Sigmoid colon (tissue), 4 donors: Measurements from ENCODE around the gene FAM180A.

Experiments used
- CTCF ChIP-seq, 4 experiments: fragments of 450-650 bp in 3 of 4; fragments of 200-600 bp in 1 of 4; IDR thresholded peaks; one replicate each; pipeline ENCODE4 v1.5.1; 2016 to 2019; ENCODE audit warnings: antibody characterized with exemption in 4 of 4, mild to moderate bottlenecking in 3 of 4, moderate library complexity in 2 of 4
- EP300 ChIP-seq, 4 donors: sonication (generic); formaldehyde crosslinking; IDR thresholded peaks; one replicate each; pipeline ENCODE4 v1.6.1; 2017; ENCODE audit warnings: antibody characterized with exemption in 4 of 4
- POLR2A ChIP-seq, 2 donors: fragments of 450-650 bp; IDR thresholded peaks; one replicate each; pipeline ENCODE4 v1.6.1; 2016; ENCODE audit warnings: antibody characterized with exemption in 2 of 2, mild to moderate bottlenecking in 2 of 2, moderate library complexity in 2 of 2

- TF ChIP-seq POLR2A (IDR thresholded peaks at IDR 0.05), result no peak
- TF ChIP-seq CTCF (IDR thresholded peaks at IDR 0.05), result no peak
- no peak for TF ChIP-seq EP300 (IDR thresholded peaks at IDR 0.05)
Observed at GRCh38 chr7:135733603-135734342, 14.8 kb downstream of the FAM180A start.
